Ovary (tissue), 9 donors: ENCODE data around the gene PPM1F. TPM values are rescaled to one million over a fixed set of nuclear protein-coding genes. Genes with fewer than 3 reads are reported as not detected.

ENCODE experiments used
- DNase-seq, 5 donors: peaks; one replicate each; pipeline ENCODE4 v3.0.0-alpha.2; 2019 to 2020
- H3K27ac ChIP-seq, 2 donors: fragments of 200-600 bp; one replicate each; pipeline versions ENCODE4 v1.5.1 to v1.8.0; 2019 to 2022
- H3K27me3 ChIP-seq: fragments of 200-600 bp; one replicate; pipeline ENCODE4 v1.8.0; 2022
- H3K36me3 ChIP-seq: fragments of 200-600 bp; sonication (generic); one replicate; pipeline ENCODE4 v1.5.1; 2019
- H3K4me1 ChIP-seq: one replicate; pipeline ENCODE4 v1.8.1; 2013; ENCODE audit warnings: mild to moderate bottlenecking, moderate library complexity; ENCODE audit not compliant: insufficient read depth
- H3K4me3 ChIP-seq: fragments of 200-600 bp; sonication (generic); one replicate; pipeline ENCODE4 v1.5.1; 2017
- H3K9me3 ChIP-seq, 2 donors: fragments of 200-600 bp in 1 of 2; sonication (generic) in 1 of 2; one replicate each; pipeline versions ENCODE4 v1.5.1 to v1.8.1; 2013 to 2019; ENCODE audit warnings: mild to moderate bottlenecking in 1 of 2, moderate library complexity in 1 of 2
- CTCF ChIP-seq, 3 donors: fragments of 450-650 bp in 2 of 3; fragments of 200-600 bp in 1 of 3; IDR thresholded peaks; one replicate each; pipeline versions ENCODE4 v1.5.1 to v1.8.0; 2016 to 2022; ENCODE audit warnings: antibody characterized with exemption in 3 of 3, mild to moderate bottlenecking in 1 of 3
- EP300 ChIP-seq: sonication (generic); formaldehyde crosslinking; IDR thresholded peaks from one replicate; pipeline ENCODE4 v1.6.1; 2017; ENCODE audit warnings: antibody characterized with exemption
- POLR2A ChIP-seq: fragments of 450-650 bp; IDR thresholded peaks from one replicate; pipeline ENCODE4 v1.6.1; 2017; ENCODE audit warnings: antibody characterized with exemption, mild to moderate bottlenecking, moderate library complexity
- WGBS, 3 donors: extraction: QIAGEN DNeasy Blood & Tissue Kit in 1 of 3; methylation state at CpG; one replicate each; pipeline versions ENCODE4 v1.1.5 to v1.1.7; 2013 to 2017; 5-methylcytosine and 5-hydroxymethylcytosine counted together
- intact Hi-C, 4 donors: fragments of 100-400 bp; cut with DNase I; formaldehyde crosslinking; loops; one replicate each; pipeline versions ENCODE4 v1.11.0 to v1.15.1; 2022 to 2023
- polyA plus RNA-seq, 2 donors: library from polyadenylated mRNA; stranded (reverse); fragments of 200-250 nt in 1 of 2; fragments of 350-450 nt in 1 of 2; fragmentation: Illumina TruSeq in 1 of 2; extraction: RNeasy Lipid Tissue Mini Kit (QIAGEN cat#74804) in 1 of 2; gene quantifications; one replicate each; pipeline ENCODE4 v1.2.3, GENCODE V29; 2013 to 2014
- total RNA-seq, 7 donors: library from RNA; depleted of rRNA in 2 of 7; stranded (reverse); fragments of >200 nt in 2 of 7; fragmentation: NEBNext Ultra II Directional in 3 of 7; extraction: Animal tissue kit (Norgen Biotek cat#: 25700) in 3 of 7; gene quantifications; one replicate each; pipeline versions ENCODE4 v1.1.0 to v1.2.4, GENCODE V29; 2016 to 2023
- donor health status: DM: no; HTN: no; CAD: no; lungs with moderate emphysema.
- donor health status: DM: no; HTN: no; CAD: no.
- donor health status: Bipolar disorder and iron deficiency.
- donor health status: DM: yes; HTN: yes; CAD: no.
- donor health status: DM: no; HTN: no; CAD: no.
- donor health status: DM: yes; HTN: yes; CAD: no.

The PPM1F gene
- total and polyA plus RNA-seq, 9 donors = 9.8 to 33.0 (median 22.0) TPM

GRCh38 chr22:21978564-21979386 is 26.1 kb upstream of the PPM1F start:
- H3K4me1 ChIP-seq = peaks cover 2% of the 10 kb centered on the region
- DNase-seq = peak in 1 of 5 donors; percentile 15
- 63 to 74% (median 72%) methylated on average over 11 of the region's 11 CpGs for WGBS, 3 donors
- H3K9me3 ChIP-seq = no peaks in the 10 kb centered on the region
- no peaks in the 10 kb centered on the region for H3K36me3 ChIP-seq
- no peak overlapping the region for H3K27ac ChIP-seq
- TF ChIP-seq EP300 (no peak), POLR2A (no peak), CTCF (IDR thresholded peaks at IDR 0.05) (no peak)
- intact Hi-C loops = no loop called here
- no peaks in the 10 kb centered on the region for H3K27me3 ChIP-seq
- no peak overlapping the region for H3K4me3 ChIP-seq

GRCh38 chr22:21977814-21978213 is 25.2 kb upstream of the PPM1F start:
- intact Hi-C loops = no loop called here
- TF ChIP-seq POLR2A (no peak), CTCF (IDR thresholded peaks at IDR 0.05) (no peak), EP300 (no peak)
- Histone ChIP-seq H3K27me3 (no peaks in the 10 kb centered on the region), H3K9me3 (no peaks in the 10 kb centered on the region), H3K27ac (no peak overlapping the region), H3K4me3 (no peak overlapping the region), H3K4me1 (peaks cover 2% of the 10 kb centered on the region), H3K36me3 (no peaks in the 10 kb centered on the region)
- WGBS, 3 donors = 93 to 97% (median 95%) methylated on average over 1 of the region's 1 CpG
- DNase-seq = no peak

GRCh38 chr22:21975854-21976345 is 23.3 kb upstream of the PPM1F start:
- intact Hi-C loops = no loop called here
- H3K27me3 ChIP-seq = no peaks in the 10 kb centered on the region
- TF ChIP-seq POLR2A (no peak), CTCF (IDR thresholded peaks at IDR 0.05) (no peak), EP300 (no peak)
- H3K4me1 ChIP-seq = no peaks in the 10 kb centered on the region
- H3K9me3 ChIP-seq = no peaks in the 10 kb centered on the region
- WGBS, 3 donors = 94 to 97% (median 95%) methylated on average over 5 of the region's 5 CpGs
- no peaks in the 10 kb centered on the region for H3K36me3 ChIP-seq
- DNase-seq = no peak
- no peak overlapping the region for H3K27ac ChIP-seq
- H3K4me3 ChIP-seq = no peak overlapping the region

- Histone ChIP-seq H3K9me3 (no peaks in the 10 kb centered on the region), H3K4me3 (no peak overlapping the region), H3K4me1 (no peaks in the 10 kb centered on the region), H3K27ac (no peak overlapping the region), H3K27me3 (no peaks in the 10 kb centered on the region), H3K36me3 (no peaks in the 10 kb centered on the region)
- DNase-seq = no peak
- WGBS, 3 donors = 91 to 94% (median 91%) methylated on average over 5 of the region's 5 CpGs
- intact Hi-C loops = no loop called here
- TF ChIP-seq POLR2A (no peak), CTCF (IDR thresholded peaks at IDR 0.05) (no peak), EP300 (no peak)
Measured at GRCh38 chr22:21975273-21975672, 22.6 kb upstream of the PPM1F start.
